K562 treated with DMSO at 1 percent for 12 hours (cell line): Measurements from ENCODE around the gene RHOH. TPM values are rescaled to one million over a fixed set of nuclear protein-coding genes. Genes with fewer than 3 reads are reported as not detected.

Experiments used
- total RNA-seq: library from RNA; unstranded; fragments of 300-600 nt; gene quantifications from 2 replicates; pipeline ENCODE4 v1.2.3, GENCODE V29; 2022; ENCODE audit not compliant: insufficient read depth

Gene RHOH
- total RNA-seq = 31.5 and 37.1 TPM in 2 replicates

GRCh38 chr4:40196724-40197281, at the start of gene RHOH:
RHOH (plus strand) TSS chr4:40197031; CDS start chr4:40243387, 46,356 bp downstream.

Other genes starting within 250 kb of the RHOH start
- gene PDS5A, start 219.1 kb upstream of the RHOH start, total RNA-seq = 14.9 and 58.4 TPM in 2 replicates
- 1.1 and 6.4 TPM in 2 replicates for gene N4BP2, start 140.2 kb upstream of the RHOH start, total RNA-seq
- not detected in 2 replicates for gene CHRNA9, start 138.3 kb downstream of the RHOH start, total RNA-seq